Prostate gland (tissue), 2 donors: ENCODE results near the gene DLX4.

ENCODE experiments used
- CTCF ChIP-seq, 4 experiments: fragments of 200-600 bp in 2 of 4; fragments of 450-650 bp in 2 of 4; sonication (generic) in 2 of 4; IDR thresholded peaks; 1 replicate in 3 of 4; 2 replicates in 1 of 4; pipeline ENCODE4 v1.5.1; 2016 to 2019; ENCODE audit warnings: antibody characterized with exemption in 4 of 4, mild to moderate bottlenecking in 2 of 4, moderate library complexity in 2 of 4
- POLR2A ChIP-seq: fragments of 450-650 bp; IDR thresholded peaks from one replicate; pipeline ENCODE4 v1.6.1; 2016; ENCODE audit warnings: antibody characterized with exemption, mild to moderate bottlenecking
- POLR2AphosphoS5 ChIP-seq: sonication (generic); formaldehyde crosslinking; IDR thresholded peaks from one replicate; pipeline ENCODE4 v1.6.1; 2017; ENCODE audit warnings: antibody characterized with exemption

GRCh38 chr17:49928126-49928800 is 40.7 kb upstream of the DLX4 start:
- TF ChIP-seq POLR2AphosphoS5 (no peak), CTCF (IDR thresholded peaks at IDR 0.05) (no peak), POLR2A (no peak)
